Vagina (tissue), 2 donors: ENCODE data around the gene C1QTNF5.

Experiments
- POLR2AphosphoS5 ChIP-seq, 2 donors: sonication (generic); formaldehyde crosslinking; IDR thresholded peaks; one replicate each; pipeline ENCODE4 v1.9.0; 2017; ENCODE audit warnings: antibody characterized with exemption in 2 of 2, mild to moderate bottlenecking in 2 of 2, low read depth in 1 of 2; ENCODE audit not compliant: insufficient read depth in 1 of 2
- TF ChIP-seq, protein P1 (sequence below), 3 experiments: fragments of 450-650 bp in 2 of 3; fragments of 200-600 bp in 1 of 3; sonication (generic) in 1 of 3; IDR thresholded peaks; one replicate each; pipeline ENCODE4 v1.5.1; 2017 to 2019; ENCODE audit warnings: antibody characterized with exemption in 3 of 3, mild to moderate bottlenecking in 2 of 3, moderate library complexity in 2 of 3

- TF ChIP-seq, protein P1, sequence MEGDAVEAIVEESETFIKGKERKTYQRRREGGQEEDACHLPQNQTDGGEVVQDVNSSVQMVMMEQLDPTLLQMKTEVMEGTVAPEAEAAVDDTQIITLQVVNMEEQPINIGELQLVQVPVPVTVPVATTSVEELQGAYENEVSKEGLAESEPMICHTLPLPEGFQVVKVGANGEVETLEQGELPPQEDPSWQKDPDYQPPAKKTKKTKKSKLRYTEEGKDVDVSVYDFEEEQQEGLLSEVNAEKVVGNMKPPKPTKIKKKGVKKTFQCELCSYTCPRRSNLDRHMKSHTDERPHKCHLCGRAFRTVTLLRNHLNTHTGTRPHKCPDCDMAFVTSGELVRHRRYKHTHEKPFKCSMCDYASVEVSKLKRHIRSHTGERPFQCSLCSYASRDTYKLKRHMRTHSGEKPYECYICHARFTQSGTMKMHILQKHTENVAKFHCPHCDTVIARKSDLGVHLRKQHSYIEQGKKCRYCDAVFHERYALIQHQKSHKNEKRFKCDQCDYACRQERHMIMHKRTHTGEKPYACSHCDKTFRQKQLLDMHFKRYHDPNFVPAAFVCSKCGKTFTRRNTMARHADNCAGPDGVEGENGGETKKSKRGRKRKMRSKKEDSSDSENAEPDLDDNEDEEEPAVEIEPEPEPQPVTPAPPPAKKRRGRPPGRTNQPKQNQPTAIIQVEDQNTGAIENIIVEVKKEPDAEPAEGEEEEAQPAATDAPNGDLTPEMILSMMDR (IDR thresholded peaks at IDR 0.05) = no peak
- no peak for TF ChIP-seq POLR2AphosphoS5 (IDR thresholded peaks at IDR 0.05; ENCODE audit: insufficient read depth in 1 of 2, low read depth in 1 of 2)
Observed at GRCh38 chr11:119378851-119379465, 38.3 kb upstream of the C1QTNF5 start.
